Mesenchymal stem cell (in vitro differentiated cells and primary cell): ENCODE data around the gene EIF2AK3.

Experiments used
- DNase-seq: peaks from one replicate; pipeline ENCODE4 v3.0.0-alpha.2; 2013
- H2AFZ ChIP-seq: one replicate; pipeline ENCODE4 v1.6.1; 2013; ENCODE audit warnings: low read depth, mild to moderate bottlenecking, control low read depth, inconsistent platforms, low read length, moderate library complexity
- H2AK5ac ChIP-seq: 2 replicates; pipeline ENCODE4 v1.6.1; 2013; ENCODE audit warnings: low read length, moderate library complexity, mild to moderate bottlenecking, inconsistent platforms; ENCODE audit not compliant: severe bottlenecking
- H2BK120ac ChIP-seq: one replicate; pipeline ENCODE4 v1.6.1; 2013; ENCODE audit warnings: low read depth, mild to moderate bottlenecking, inconsistent platforms, low read length, moderate library complexity
- H2BK12ac ChIP-seq, 2 experiments: one replicate each; pipeline ENCODE4 v1.6.1; 2013; ENCODE audit warnings: inconsistent platforms in 2 of 2, low read length in 2 of 2, mild to moderate bottlenecking in 2 of 2, moderate library complexity in 2 of 2, control low read depth in 1 of 2
- H2BK15ac ChIP-seq: one replicate; pipeline ENCODE4 v1.6.1; 2013; ENCODE audit warnings: mild to moderate bottlenecking, low read depth, inconsistent platforms; ENCODE audit not compliant: poor library complexity, severe bottlenecking
- H2BK5ac ChIP-seq: 2 replicates; pipeline ENCODE4 v1.6.1; 2013; ENCODE audit warnings: low read depth, mild to moderate bottlenecking, low read length, control low read depth, inconsistent platforms; ENCODE audit not compliant: poor library complexity, severe bottlenecking
- H3K14ac ChIP-seq, 2 experiments: one replicate each; pipeline ENCODE4 v1.6.1; 2013; ENCODE audit warnings: inconsistent platforms in 2 of 2, low read length in 2 of 2, control low read depth in 1 of 2, mild to moderate bottlenecking in 1 of 2, moderate library complexity in 1 of 2
- H3K18ac ChIP-seq, 2 experiments: one replicate each; pipeline ENCODE4 v1.6.1; 2013; ENCODE audit warnings: inconsistent platforms in 2 of 2, low read length in 2 of 2, control low read depth in 1 of 2, low read depth in 1 of 2, mild to moderate bottlenecking in 1 of 2
- H3K23ac ChIP-seq, 2 experiments: one replicate each; pipeline ENCODE4 v1.6.1; 2013; ENCODE audit warnings: inconsistent platforms in 2 of 2, low read length in 2 of 2, mild to moderate bottlenecking in 2 of 2, moderate library complexity in 2 of 2, control low read depth in 1 of 2
- H3K27ac ChIP-seq: 2 replicates; pipeline ENCODE4 v1.5.1; 2013; ENCODE audit warnings: mild to moderate bottlenecking, moderate library complexity, low read length, control low read depth, inconsistent platforms; ENCODE audit not compliant: poor library complexity, severe bottlenecking
- H3K27me3 ChIP-seq, 2 experiments: 2 replicates each; pipeline versions ENCODE4 v1.6.1 to v1.7.0; 2013; ENCODE audit warnings: low read length in 2 of 2, mild to moderate bottlenecking in 2 of 2, moderate library complexity in 2 of 2, control low read depth in 1 of 2, inconsistent platforms in 1 of 2; ENCODE audit not compliant: control insufficient read depth in 1 of 2, insufficient read depth in 1 of 2
- H3K36me3 ChIP-seq, 2 experiments: 2 replicates each; pipeline versions ENCODE4 v1.6.1 to v1.7.0; 2013; ENCODE audit warnings: low read length in 2 of 2, control low read depth in 1 of 2, inconsistent platforms in 1 of 2, low read depth in 1 of 2, mild to moderate bottlenecking in 1 of 2; ENCODE audit not compliant: insufficient read depth in 2 of 2, control insufficient read depth in 1 of 2
- H3K4ac ChIP-seq, 2 experiments: one replicate each; pipeline ENCODE4 v1.6.1; 2013; ENCODE audit warnings: inconsistent platforms in 2 of 2, low read length in 2 of 2, mild to moderate bottlenecking in 2 of 2, moderate library complexity in 2 of 2, control low read depth in 1 of 2, low read depth in 1 of 2
- H3K4me1 ChIP-seq: 2 replicates; pipeline ENCODE4 v1.6.1; 2013; ENCODE audit warnings: low read depth, low read length, control low read depth; ENCODE audit not compliant: control insufficient read depth, insufficient read depth
- H3K4me2 ChIP-seq: 2 replicates; pipeline ENCODE4 v1.6.1; 2013; ENCODE audit warnings: low read length, mild to moderate bottlenecking, inconsistent platforms; ENCODE audit not compliant: poor library complexity, severe bottlenecking
- H3K4me3 ChIP-seq, 2 experiments: 2 replicates each; pipeline versions ENCODE4 v1.5.1 to v1.7.0; 2013; ENCODE audit warnings: low read length in 2 of 2, mild to moderate bottlenecking in 2 of 2, control low read depth in 1 of 2, low read depth in 1 of 2; ENCODE audit not compliant: insufficient read depth in 1 of 2
- H3K79me1 ChIP-seq: replicated peaks from 2 replicates; pipeline ENCODE4 v1.6.1; 2013; ENCODE audit warnings: mild to moderate bottlenecking, control low read depth, low read length, inconsistent platforms; ENCODE audit not compliant: poor library complexity, severe bottlenecking
- H3K9ac ChIP-seq: 2 replicates; pipeline ENCODE4 v1.7.0; 2013; ENCODE audit warnings: mild to moderate bottlenecking, low read length, moderate library complexity
- H3K9me3 ChIP-seq: 2 replicates; pipeline ENCODE4 v1.7.0; 2013; ENCODE audit warnings: mild to moderate bottlenecking, low read length; ENCODE audit not compliant: control insufficient read depth
- H4K8ac ChIP-seq: one replicate; pipeline ENCODE4 v1.6.1; 2013; ENCODE audit warnings: inconsistent platforms, mild to moderate bottlenecking, low read length, moderate library complexity
- H4K91ac ChIP-seq: one replicate; pipeline ENCODE4 v1.6.1; 2013; ENCODE audit warnings: mild to moderate bottlenecking, low read length, inconsistent platforms
- WGBS: methylation state at CpG from one replicate; pipeline ENCODE4 v1.1.7; 2013; ENCODE audit warnings: mixed read lengths; 5-methylcytosine and 5-hydroxymethylcytosine counted together

The EIF2AK3 gene

GRCh38 chr2:88538362-88538917, 88.8 kb downstream of the EIF2AK3 start:
- 93% methylated on average over 11 of the region's 11 CpGs for WGBS
- Histone ChIP-seq H3K23ac (no peak overlapping the region), H3K27me3 (no peaks in the 10 kb centered on the region), H3K18ac (no peak overlapping the region), H2AFZ (no peak overlapping the region), H3K9me3 (no peaks in the 10 kb centered on the region), H3K4me3 (no peak overlapping the region), H3K79me1 (no peaks in the 10 kb centered on the region), H3K4me1 (no peaks in the 10 kb centered on the region), H2AK5ac (no peak overlapping the region), H3K27ac (no peak overlapping the region), H3K4ac (no peak overlapping the region), H4K91ac (no peak overlapping the region), H2BK5ac (no peak overlapping the region), H2BK12ac (no peak overlapping the region), H3K4me2 (no peak overlapping the region), H2BK15ac (no peak overlapping the region), H4K8ac (no peak overlapping the region), H2BK120ac (no peak overlapping the region), H3K36me3 (no peaks in the 10 kb centered on the region), H3K9ac (no peak overlapping the region), H3K14ac (no peak overlapping the region)
- DNase-seq = no peak

DNA sequence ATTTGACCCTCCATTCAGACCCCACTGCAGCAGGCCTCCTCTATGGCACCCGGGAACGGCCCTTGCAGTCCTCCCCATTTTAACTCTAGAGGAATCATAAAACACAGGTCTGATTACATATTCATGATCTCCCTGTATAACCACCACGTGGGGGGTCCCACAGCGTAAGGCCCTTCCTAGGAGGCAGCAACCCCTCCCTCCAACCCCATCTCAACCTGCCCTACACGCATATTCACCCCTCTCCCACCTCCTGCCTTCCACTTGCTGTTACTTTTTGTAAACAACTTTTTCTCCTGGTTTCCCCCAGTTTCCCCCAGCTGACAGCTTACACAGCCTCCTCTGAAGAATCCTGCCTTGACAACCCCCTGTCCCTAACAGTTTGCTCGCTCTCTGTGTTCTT, 89.6 kb downstream of the EIF2AK3 start:
- no peaks in the 10 kb centered on the region for H3K36me3 ChIP-seq
- no peak overlapping the region for H3K4ac ChIP-seq
- H2BK15ac ChIP-seq = no peak overlapping the region
- peak overlapping the region in 1 of 2 experiments; percentile 34 for H3K18ac ChIP-seq
- H3K23ac ChIP-seq = no peak overlapping the region
- no peaks in the 10 kb centered on the region for H3K9me3 ChIP-seq
- H3K27ac ChIP-seq = no peak overlapping the region
- 62% methylated on average over 6 of the region's 6 CpGs for WGBS
- H3K4me3 ChIP-seq = no peak overlapping the region
- H3K9ac ChIP-seq = no peak overlapping the region
- no peak for DNase-seq
- H2AFZ ChIP-seq = no peak overlapping the region
- no peak overlapping the region for H3K4me2 ChIP-seq
- no peaks in the 10 kb centered on the region for H3K79me1 ChIP-seq
- H2BK5ac ChIP-seq = no peak overlapping the region
- H2AK5ac ChIP-seq = no peak overlapping the region
- H3K14ac ChIP-seq = no peak overlapping the region
- no peaks in the 10 kb centered on the region for H3K4me1 ChIP-seq
- no peak overlapping the region for H2BK120ac ChIP-seq
- H4K8ac ChIP-seq = no peak overlapping the region
- H3K27me3 ChIP-seq = no peaks in the 10 kb centered on the region
- no peak overlapping the region for H2BK12ac ChIP-seq
- H4K91ac ChIP-seq = no peak overlapping the region

- Histone ChIP-seq H2BK120ac (no peak overlapping the region), H3K14ac (no peak overlapping the region), H3K23ac (no peak overlapping the region), H2BK5ac (no peak overlapping the region), H3K4me3 (no peak overlapping the region), H3K9ac (no peak overlapping the region), H3K27ac (no peak overlapping the region), H3K36me3 (no peaks in the 10 kb centered on the region), H3K18ac (no peak overlapping the region), H3K4me1 (no peaks in the 10 kb centered on the region), H2BK15ac (no peak overlapping the region), H2AK5ac (no peak overlapping the region), H3K27me3 (peaks cover 0 to 9% of the 10 kb centered on the region in 2 experiments), H3K79me1 (no peaks in the 10 kb centered on the region), H4K91ac (no peak overlapping the region), H4K8ac (no peak overlapping the region), H2AFZ (no peak overlapping the region), H3K4me2 (no peak overlapping the region), H3K9me3 (no peaks in the 10 kb centered on the region), H3K4ac (no peak overlapping the region), H2BK12ac (no peak overlapping the region)
- 95% methylated on average over 3 of the region's 4 CpGs for WGBS
- DNase-seq = no peak
These were observed 97.2 kb downstream of the EIF2AK3 start for GRCh38 chr2:88530081-88530480.

DNA sequence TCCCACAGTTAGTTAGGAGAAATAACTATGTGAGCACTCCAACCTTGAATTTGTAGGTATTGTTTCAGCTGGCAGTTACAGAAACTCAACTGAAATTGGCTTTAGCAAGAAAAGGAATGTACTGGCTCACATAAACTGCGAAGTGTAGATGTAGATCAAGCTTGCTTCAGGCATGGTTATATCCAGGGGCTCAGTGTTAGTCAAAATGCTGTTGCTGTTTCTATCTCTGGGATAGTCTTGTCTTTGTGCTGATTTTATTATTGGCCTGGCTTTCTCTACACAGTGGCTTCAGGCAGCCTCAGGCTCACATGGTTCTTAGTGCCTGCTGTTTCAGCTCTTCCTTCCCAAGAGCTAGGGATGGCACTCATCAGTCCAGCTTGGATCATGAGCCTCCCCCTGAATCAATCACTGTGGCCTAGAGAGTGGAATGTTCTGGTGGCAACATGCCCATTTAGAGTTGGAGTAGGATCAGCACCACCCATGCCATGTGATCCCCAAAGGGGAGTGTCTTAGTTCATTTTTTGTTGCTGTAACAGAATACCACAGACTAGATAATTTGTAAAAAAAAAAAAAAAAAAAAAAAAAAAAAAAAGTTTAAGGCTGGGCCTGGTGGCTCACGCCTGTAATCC, 105.7 kb downstream of the EIF2AK3 start:
- no peak overlapping the region for H4K8ac ChIP-seq
- WGBS = 80% methylated on average over 2 of the region's 2 CpGs

More for the DNA sequence above, 105.7 kb downstream of the EIF2AK3 start:
- no peak for DNase-seq
- H2BK5ac ChIP-seq = no peak overlapping the region
- no peak overlapping the region for H3K4ac ChIP-seq
- no peak overlapping the region for H4K91ac ChIP-seq
- no peak overlapping the region for H3K27ac ChIP-seq
- no peak overlapping the region for H3K18ac ChIP-seq
- H2BK15ac ChIP-seq = no peak overlapping the region
- no peak overlapping the region for H2AK5ac ChIP-seq
- no peaks in the 10 kb centered on the region for H3K4me1 ChIP-seq
- no peak overlapping the region for H2AFZ ChIP-seq
- no peaks in the 10 kb centered on the region for H3K9me3 ChIP-seq
- H3K23ac ChIP-seq = no peak overlapping the region
- peaks cover 4 to 14% of the 10 kb centered on the region in 2 experiments for H3K27me3 ChIP-seq
- no peak overlapping the region for H3K14ac ChIP-seq
- H3K4me2 ChIP-seq = no peak overlapping the region
- no peak overlapping the region for H3K4me3 ChIP-seq
- H3K79me1 ChIP-seq = no peaks in the 10 kb centered on the region
- H2BK12ac ChIP-seq = no peak overlapping the region
- no peak overlapping the region for H2BK120ac ChIP-seq
- H3K9ac ChIP-seq = no peak overlapping the region
- no peaks in the 10 kb centered on the region for H3K36me3 ChIP-seq
